A549 (cell line): Measurements from ENCODE around the gene RAX. TPM values are rescaled to one million over a fixed set of nuclear protein-coding genes. Genes with fewer than 3 reads are reported as not detected.

Experiments
- ATAC-seq, 2 experiments: fragments of 200-7000 bp in 1 of 2; fragments of >200 bp in 1 of 2; cut with Nextera tagmentation in 1 of 2; cut with Tn5 transposase in 1 of 2; 3 replicates each; pipeline versions ENCODE4 v1.8.0 to v1.9.1; 2018 to 2020; ENCODE audit warnings: mild to moderate bottlenecking in 1 of 2, moderate library complexity in 1 of 2
- CTCF ChIA-PET: fragments of 300-600 bp; sonication (Branson Sonifier 250); formaldehyde crosslinking; extraction: SDS; loops from one replicate; lab custom pipeline; 2021; ENCODE audit warnings: antibody characterized with exemption, inconsistent platforms; lab: Yijun Ruan, JAX
- POLR2A ChIA-PET: fragments of 350-600 bp; formaldehyde crosslinking; extraction: SDS; loops from one replicate; lab custom pipeline; 2021; ENCODE audit warnings: antibody characterized with exemption, inconsistent platforms; lab: Yijun Ruan, JAX
- DNase-seq, 2 experiments: peaks; one replicate each; pipeline versions ENCODE4 v3.0.0 to v3.0.0-alpha.2; 2011 to 2016; ENCODE audit warnings: low read depth in 1 of 2, low spot score in 1 of 2
- FAIRE-seq: peaks from 2 replicates; lab custom pipeline; 2011; peaks lifted over from hg19 to GRCh38; lab: Jason Lieb, UNC
- H3K27ac ChIP-seq, 2 experiments: fragments of >200 bp; sonication (Bioruptor Twin); formaldehyde crosslinking; 3 replicates each; pipeline ENCODE4 v1.5.1; 2016 to 2017
- H3K4me1 ChIP-seq: fragments of >200 bp; sonication (Bioruptor Twin); formaldehyde crosslinking; 3 replicates; pipeline ENCODE4 v1.6.1; 2016
- H3K4me2 ChIP-seq: fragments of >200 bp; sonication (Bioruptor Twin); formaldehyde crosslinking; 3 replicates; pipeline ENCODE4 v1.6.1; 2016
- H3K4me3 ChIP-seq: fragments of >200 bp; sonication (Bioruptor Twin); formaldehyde crosslinking; 3 replicates; pipeline ENCODE4 v1.5.1; 2016
- H3K9me3 ChIP-seq: fragments of >200 bp; sonication (Bioruptor Twin); formaldehyde crosslinking; 3 replicates; pipeline ENCODE4 v1.6.1; 2016
- BHLHE40 ChIP-seq: IDR thresholded peaks from 2 replicates; pipeline ENCODE4 v1.6.1; 2012; ENCODE audit warnings: low read depth, low read length, inconsistent platforms
- CBX8 ChIP-seq: fragments of 200-600 bp; sonication (generic); IDR thresholded peaks from 2 replicates; pipeline ENCODE4 v1.6.1; 2016
- CEBPB ChIP-seq, 2 experiments: fragments of >200 bp in 1 of 2; sonication (Bioruptor Twin) in 1 of 2; formaldehyde crosslinking in 1 of 2; IDR thresholded peaks; 2 replicates each; pipeline ENCODE4 v1.6.1; 2012 to 2016
- CHD2 ChIP-seq: fragments of 150-350 bp; IDR thresholded peaks from 2 replicates; pipeline ENCODE4 v1.6.1; 2014; ENCODE audit warnings: low read length; ENCODE audit not compliant: partially characterized antibody
- CTCF ChIP-seq: fragments of >200 bp; sonication (Bioruptor Twin); formaldehyde crosslinking; IDR thresholded peaks from 3 replicates; pipeline ENCODE4 v1.5.1; 2016
- EHMT2 ChIP-seq: fragments of 200-600 bp; sonication (generic); IDR thresholded peaks from 2 replicates; pipeline ENCODE4 v1.6.1; 2016; ENCODE audit warnings: antibody characterized with exemption, low read depth, mild to moderate bottlenecking, moderate library complexity
- ESRRA ChIP-seq: fragments of 150-350 bp; IDR thresholded peaks from 2 replicates; pipeline ENCODE4 v1.6.1; 2014; ENCODE audit warnings: mild to moderate bottlenecking, low read length, borderline replicate concordance
- FOSL2 ChIP-seq, 2 experiments: fragments of 450-650 bp in 1 of 2; fragments of >200 bp in 1 of 2; sonication (Bioruptor Twin) in 1 of 2; formaldehyde crosslinking; IDR thresholded peaks; 2 replicates each; pipeline versions ENCODE4 v1.5.0 to v1.6.1; 2016 to 2020; ENCODE audit warnings: mild to moderate bottlenecking in 1 of 2, moderate library complexity in 1 of 2
- FOXS1 ChIP-seq: fragments of 250-450 bp; sonication (Bioruptor Pico); IDR thresholded peaks from 2 replicates; pipeline ENCODE4 v1.5.0; 2020; ENCODE audit warnings: mild to moderate bottlenecking, moderate library complexity
- HOXA7 ChIP-seq: fragments of 250-450 bp; sonication (Bioruptor Pico); IDR thresholded peaks from 2 replicates; pipeline ENCODE4 v1.5.0; 2020; ENCODE audit warnings: mild to moderate bottlenecking, moderate library complexity
- JUNB ChIP-seq: fragments of >200 bp; sonication (Bioruptor Twin); formaldehyde crosslinking; IDR thresholded peaks from 2 replicates; pipeline ENCODE4 v1.6.1; 2016
- KDM1A ChIP-seq: fragments of 200-600 bp; sonication (generic); IDR thresholded peaks from 2 replicates; pipeline ENCODE4 v1.6.1; 2016; ENCODE audit warnings: low read depth, mild to moderate bottlenecking
- MAX ChIP-seq: IDR thresholded peaks from 2 replicates; pipeline ENCODE4 v1.6.1; 2012
- MYC ChIP-seq: IDR thresholded peaks from 2 replicates; pipeline ENCODE4 v1.6.1; 2012; ENCODE audit warnings: mild to moderate bottlenecking, inconsistent platforms, low read length, improper control_type of control experiment, borderline replicate concordance
- NFE2L2 ChIP-seq: fragments of 150-350 bp; conservative IDR thresholded peaks from 2 replicates; pipeline ENCODE4 v1.6.1; 2014; ENCODE audit warnings: low read length
- POLR2A ChIP-seq: IDR thresholded peaks from 2 replicates; pipeline ENCODE4 v1.6.1; 2012; ENCODE audit warnings: mild to moderate bottlenecking, low read length
- RARB ChIP-seq: fragments of 250-450 bp; sonication (Bioruptor Pico); IDR thresholded peaks from 2 replicates; pipeline ENCODE4 v1.8.0; 2021; ENCODE audit warnings: mild to moderate bottlenecking, moderate library complexity
- RCOR1 ChIP-seq: fragments of 150-350 bp; IDR thresholded peaks from 2 replicates; pipeline ENCODE4 v1.6.1; 2014; ENCODE audit warnings: antibody characterized with exemption, low read length, low read depth
- RFX5 ChIP-seq: fragments of 450-650 bp; IDR thresholded peaks from 2 replicates; pipeline ENCODE4 v1.7.1; 2014; ENCODE audit warnings: antibody characterized with exemption, mild to moderate bottlenecking, moderate library complexity
- RNF2 ChIP-seq: fragments of 200-600 bp; sonication (generic); IDR thresholded peaks from 2 replicates; pipeline ENCODE4 v1.6.1; 2016; ENCODE audit warnings: low read depth, mild to moderate bottlenecking, antibody characterized with exemption, moderate library complexity, borderline replicate concordance
- WGBS: methylation state at CpG from one replicate; pipeline ENCODE4 v1.1.6; 2017; ENCODE audit errors: missing lambda C conversion rate; 5-methylcytosine and 5-hydroxymethylcytosine counted together
- polyA plus RNA-seq, 4 experiments: library from polyadenylated mRNA; depleted of rRNA in 3 of 4; stranded (reverse); fragments of >200 nt; fragmentation: RNase III in 1 of 4; extraction: RNeasy Plus Mini Kit Qiagen cat#74134 plus additional on column Dnase treatment in 1 of 4; gene quantifications; 2 replicates in 3 of 4; 3 replicates in 1 of 4; pipeline ENCODE4 v1.2.3, GENCODE V29; 2011 to 2017

RAX gene
- polyA plus RNA-seq, 2 of the 4 experiments (the other 2 are of a cell fraction): not detected

GRCh38 chr18:59279193-59279592 is 5.9 kb upstream of the RAX start:
- POLR2A ChIA-PET: no interaction called here
- WGBS: 42% methylated on average over 3 of the region's 3 CpGs
- Histone ChIP-seq H3K4me3 (no peak overlapping the region), H3K27ac (no peak overlapping the region), H3K4me2 (no peak overlapping the region), H3K4me1 (no peaks in the 10 kb centered on the region), H3K9me3 (no peaks in the 10 kb centered on the region)
- DNase-seq (no peak), FAIRE-seq (no peak), ATAC-seq (no peak)
- CTCF ChIA-PET: interaction anchor here (1.4 to 3.0 kb wide), 2 partner anchors 10 to 123 kb away, joined by 3 to 17 read pairs; no protein-coding TSS in a partner anchor
- TF ChIP-seq MYC: no peak

- CTCF ChIA-PET: interaction anchor here (1.2 to 3.0 kb wide), 2 partner anchors 9 to 30 kb away, joined by 5 to 17 read pairs; no protein-coding TSS in a partner anchor
- TF ChIP-seq POLR2A (no peak), CBX8 (peak; percentile 52; the same call in 1 of the 2 replicates)
- Histone ChIP-seq H3K4me3 (no peak overlapping the region), H3K27ac (no peak overlapping the region), H3K9me3 (no peaks in the 10 kb centered on the region), H3K4me1 (no peaks in the 10 kb centered on the region), H3K4me2 (no peak overlapping the region)
- DNase-seq (no peak), FAIRE-seq (no peak), ATAC-seq (no peak)
- WGBS: 13% methylated on average over 5 of the region's 5 CpGs
- POLR2A ChIA-PET: no interaction called here
Observed at GRCh38 chr18:59278793-59279192, 5.5 kb upstream of the RAX start.

- ATAC-seq: no peak
- Histone ChIP-seq H3K9me3 (no peaks in the 10 kb centered on the region), H3K4me2 (no peak overlapping the region)
- CTCF ChIA-PET: interaction anchor here (1.1 to 2.3 kb wide), 4 partner anchors 10 to 126 kb away, joined by 3 to 8 read pairs (median 4); no protein-coding TSS in a partner anchor
- no peak for TF ChIP-seq POLR2A
- TF ChIP-seq CHD2: no peak
- no peak for TF ChIP-seq RARB (CRISPR knock-in tag)
- TF ChIP-seq CTCF: no peak
- no peak for TF ChIP-seq MAX
- TF ChIP-seq CEBPB (IDR thresholded peaks at IDR 0.05): no peak
- TF ChIP-seq RCOR1: no peak
- no peak for TF ChIP-seq HOXA7 (CRISPR knock-in tag)
- no peak for TF ChIP-seq NFE2L2
- TF ChIP-seq KDM1A: no peak
- no peak for TF ChIP-seq BHLHE40
- no peak for TF ChIP-seq FOSL2 (IDR thresholded peaks at IDR 0.05)
- no peak for TF ChIP-seq FOSL2 (CRISPR knock-in tag; IDR thresholded peaks at IDR 0.05)
- TF ChIP-seq, all 56 proteins: peak for 0
- Histone ChIP-seq H3K4me3 (no peak overlapping the region), H3K27ac (no peak overlapping the region), H3K4me1 (no peaks in the 10 kb centered on the region)
- POLR2A ChIA-PET: no interaction called here
- 13% methylated on average over 4 of the region's 5 CpGs for WGBS
- DNase-seq (no peak), FAIRE-seq (no peak)
Observed at GRCh38 chr18:59276047-59276446, 2.8 kb upstream of the RAX start.

DNA sequence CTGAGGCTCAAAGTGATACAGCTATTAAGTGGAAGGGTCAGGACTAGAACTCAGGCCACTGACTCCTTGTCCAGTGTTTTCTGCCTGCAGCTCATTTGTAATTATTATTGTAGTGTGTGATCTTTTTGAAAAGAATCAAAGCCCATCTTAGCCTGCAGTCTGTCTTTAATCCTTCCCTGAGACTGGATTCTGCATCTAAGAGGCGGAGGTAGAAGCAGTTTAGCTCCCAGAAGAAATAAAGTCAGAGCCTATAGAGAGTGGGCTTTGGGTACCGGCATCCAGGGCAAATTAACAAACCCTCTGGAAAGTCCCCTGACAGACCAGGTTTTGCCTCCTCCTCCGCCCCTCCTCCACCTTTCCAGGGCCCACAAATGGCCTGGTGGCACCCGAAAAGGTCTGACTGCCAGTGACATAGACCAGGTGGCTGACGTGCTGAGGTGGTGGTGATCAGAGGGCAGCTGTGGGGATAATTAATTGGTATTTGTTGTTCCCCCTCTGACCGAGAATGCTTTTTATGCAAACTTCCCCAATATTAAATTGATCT is 2.2 kb upstream of the RAX start:
- no peaks in the 10 kb centered on the region for H3K9me3 ChIP-seq
- POLR2A ChIA-PET: no interaction called here
- ATAC-seq: no peak
- no peak for FAIRE-seq
- DNase-seq: no peak
- no peak overlapping the region for H3K4me2 ChIP-seq
- CTCF ChIA-PET: interaction anchor here (1.1 to 2.3 kb wide), 3 partner anchors 26 to 127 kb away, joined by 3 to 8 read pairs (median 5); no protein-coding TSS in a partner anchor
- no peak for TF ChIP-seq JUNB
- no peak for TF ChIP-seq ESRRA
- TF ChIP-seq NFE2L2: no peak
- no peak for TF ChIP-seq CTCF
- no peak for TF ChIP-seq RFX5
- TF ChIP-seq RNF2: no peak
- TF ChIP-seq FOXS1: no peak
- TF ChIP-seq POLR2A: no peak
- TF ChIP-seq EHMT2: no peak
- no peaks in the 10 kb centered on the region for H3K4me1 ChIP-seq
- no peak overlapping the region for H3K4me3 ChIP-seq
- WGBS: 53% methylated on average over 6 of the region's 6 CpGs
- no peak overlapping the region for H3K27ac ChIP-seq
